ENCODE data around the gene SPINK7.
A peak's percentile ranks its signal among the peaks of the same experiment; 100 is the strongest.
"Not testable (repeated sequence)": the region's sequence is repeated elsewhere in the genome, so short reads cannot be mapped to it uniquely, and the experiment has no call there.

Gene SPINK7

GRCh38 chr5:148311484-148311883, 739 bp upstream of the SPINK7 start:
- no peak overlapping the region for H3K9ac ChIP-seq (ENCODE audit: low read length in 2 of 2)
- H3K27me3 ChIP-seq (ENCODE audit: control insufficient read depth in 1 of 2, insufficient read depth in 2 of 2, low read length in 2 of 2): no peaks in the 10 kb centered on the region
- no peaks in the 10 kb centered on the region for H3K36me3 ChIP-seq (ENCODE audit: control insufficient read depth in 2 of 2, insufficient read depth in 2 of 2, low read length in 2 of 2)
- H3K27ac ChIP-seq (ENCODE audit: low read length): no peak overlapping the region
- no peak overlapping the region for H3K4me3 ChIP-seq (ENCODE audit: low read length in 2 of 2)
- no peaks in the 10 kb centered on the region for H3K9me3 ChIP-seq (ENCODE audit: control insufficient read depth in 2 of 2, low read length in 2 of 2)
- no peaks in the 10 kb centered on the region for H3K4me1 ChIP-seq (ENCODE audit: control insufficient read depth, insufficient read depth, low read length)

- Histone ChIP-seq H3K9me3 (ENCODE audit: control insufficient read depth in 2 of 2, low read length in 2 of 2) (no peaks in the 10 kb centered on the region), H3K36me3 (ENCODE audit: control insufficient read depth in 2 of 2, insufficient read depth in 2 of 2, low read length in 2 of 2) (no peaks in the 10 kb centered on the region), H3K27ac (ENCODE audit: low read length) (no peak overlapping the region), H3K27me3 (ENCODE audit: control insufficient read depth in 1 of 2, insufficient read depth in 2 of 2, low read length in 2 of 2) (no peaks in the 10 kb centered on the region), H3K4me1 (ENCODE audit: control insufficient read depth, insufficient read depth, low read length) (no peaks in the 10 kb centered on the region), H3K4me3 (ENCODE audit: low read length in 2 of 2) (no peak overlapping the region), H3K9ac (ENCODE audit: low read length in 2 of 2) (no peak overlapping the region)
Observed at GRCh38 chr5:148314187-148314586, 2.0 kb downstream of the SPINK7 start.

- no peak overlapping the region for H3K27ac ChIP-seq (ENCODE audit: low read length)
- H3K4me3 ChIP-seq (ENCODE audit: low read length in 2 of 2): no peak overlapping the region
- H3K27me3 ChIP-seq (ENCODE audit: control insufficient read depth in 1 of 2, insufficient read depth in 2 of 2, low read length in 2 of 2): no peaks in the 10 kb centered on the region
- H3K9ac ChIP-seq (ENCODE audit: low read length in 2 of 2): no peak overlapping the region
- H3K36me3 ChIP-seq (ENCODE audit: control insufficient read depth in 2 of 2, insufficient read depth in 2 of 2, low read length in 2 of 2): no peaks in the 10 kb centered on the region
- no peaks in the 10 kb centered on the region for H3K9me3 ChIP-seq (ENCODE audit: control insufficient read depth in 2 of 2, low read length in 2 of 2)
- H3K4me1 ChIP-seq (ENCODE audit: control insufficient read depth, insufficient read depth, low read length): no peaks in the 10 kb centered on the region
Observed at GRCh38 chr5:148314731-148315130, 2.5 kb downstream of the SPINK7 start.

- not testable (repeated sequence) for H3K4me1 ChIP-seq (ENCODE audit: control insufficient read depth, insufficient read depth, low read length); H3K9ac ChIP-seq (ENCODE audit: low read length in 2 of 2); H3K27ac ChIP-seq (ENCODE audit: low read length); H3K9me3 ChIP-seq (ENCODE audit: control insufficient read depth in 2 of 2, low read length in 2 of 2); H3K27me3 ChIP-seq (ENCODE audit: control insufficient read depth in 1 of 2, insufficient read depth in 2 of 2, low read length in 2 of 2); H3K36me3 ChIP-seq (ENCODE audit: control insufficient read depth in 2 of 2, insufficient read depth in 2 of 2, low read length in 2 of 2)
- peak overlapping the region in 1 of 2 donors; percentile 57 for H3K4me3 ChIP-seq (ENCODE audit: low read length in 2 of 2)
Observed at GRCh38 chr5:148320011-148320963, 8.1 kb downstream of the SPINK7 start.

- Histone ChIP-seq H3K4me1 (ENCODE audit: control insufficient read depth, insufficient read depth, low read length) (no peaks in the 10 kb centered on the region), H3K9ac (ENCODE audit: low read length in 2 of 2) (no peak overlapping the region), H3K27ac (ENCODE audit: low read length) (no peak overlapping the region), H3K27me3 (ENCODE audit: control insufficient read depth in 1 of 2, insufficient read depth in 2 of 2, low read length in 2 of 2) (no peaks in the 10 kb centered on the region), H3K4me3 (ENCODE audit: low read length in 2 of 2) (no peak overlapping the region), H3K36me3 (ENCODE audit: control insufficient read depth in 2 of 2, insufficient read depth in 2 of 2, low read length in 2 of 2) (no peaks in the 10 kb centered on the region), H3K9me3 (ENCODE audit: control insufficient read depth in 2 of 2, low read length in 2 of 2) (no peaks in the 10 kb centered on the region)
Observed at GRCh38 chr5:148333262-148333849, 21.1 kb downstream of the SPINK7 start.

GRCh38 chr5:148335259-148335658, 23.0 kb downstream of the SPINK7 start, which contains the start of gene SPINK9:
SPINK9 (plus strand) TSS chr5:148335559; CDS start chr5:148335614, 55 bp downstream.
- no peaks in the 10 kb centered on the region for H3K36me3 ChIP-seq (ENCODE audit: control insufficient read depth in 2 of 2, insufficient read depth in 2 of 2, low read length in 2 of 2)
- H3K27me3 ChIP-seq (ENCODE audit: control insufficient read depth in 1 of 2, insufficient read depth in 2 of 2, low read length in 2 of 2): no peaks in the 10 kb centered on the region
- no peak within 1 kb of the TSS for H3K27ac ChIP-seq (ENCODE audit: low read length)
- no peak within 1 kb of the TSS for H3K9ac ChIP-seq (ENCODE audit: low read length in 2 of 2)
- no peak within 1 kb of the TSS for H3K4me3 ChIP-seq (ENCODE audit: low read length in 2 of 2)
- H3K4me1 ChIP-seq (ENCODE audit: control insufficient read depth, insufficient read depth, low read length): no peaks in the 10 kb centered on the region
- H3K9me3 ChIP-seq (ENCODE audit: control insufficient read depth in 2 of 2, low read length in 2 of 2): no peaks in the 10 kb centered on the region

GRCh38 chr5:148336704-148337435, 24.6 kb downstream of the SPINK7 start:
- H3K4me1 ChIP-seq (ENCODE audit: control insufficient read depth, insufficient read depth, low read length): no peaks in the 10 kb centered on the region
- no peaks in the 10 kb centered on the region for H3K9me3 ChIP-seq (ENCODE audit: control insufficient read depth in 2 of 2, low read length in 2 of 2)
- H3K27me3 ChIP-seq (ENCODE audit: control insufficient read depth in 1 of 2, insufficient read depth in 2 of 2, low read length in 2 of 2): no peaks in the 10 kb centered on the region
- H3K4me3 ChIP-seq (ENCODE audit: low read length in 2 of 2): no peak overlapping the region
- no peak overlapping the region for H3K9ac ChIP-seq (ENCODE audit: low read length in 2 of 2)
- no peak overlapping the region for H3K27ac ChIP-seq (ENCODE audit: low read length)
- H3K36me3 ChIP-seq (ENCODE audit: control insufficient read depth in 2 of 2, insufficient read depth in 2 of 2, low read length in 2 of 2): no peaks in the 10 kb centered on the region

GRCh38 chr5:148342371-148343045, 30.3 kb downstream of the SPINK7 start:
- no peak overlapping the region for H3K9ac ChIP-seq (ENCODE audit: low read length in 2 of 2)
- H3K27ac ChIP-seq (ENCODE audit: low read length): no peak overlapping the region
- no peak overlapping the region for H3K4me3 ChIP-seq (ENCODE audit: low read length in 2 of 2)
- no peaks in the 10 kb centered on the region for H3K27me3 ChIP-seq (ENCODE audit: control insufficient read depth in 1 of 2, insufficient read depth in 2 of 2, low read length in 2 of 2)
- H3K36me3 ChIP-seq (ENCODE audit: control insufficient read depth in 2 of 2, insufficient read depth in 2 of 2, low read length in 2 of 2): no peaks in the 10 kb centered on the region
- H3K9me3 ChIP-seq (ENCODE audit: control insufficient read depth in 2 of 2, low read length in 2 of 2): no peaks in the 10 kb centered on the region
- no peaks in the 10 kb centered on the region for H3K4me1 ChIP-seq (ENCODE audit: control insufficient read depth, insufficient read depth, low read length)

GRCh38 chr5:148343046-148343407, 30.8 kb downstream of the SPINK7 start:
- H3K27me3 ChIP-seq (ENCODE audit: control insufficient read depth in 1 of 2, insufficient read depth in 2 of 2, low read length in 2 of 2): no peaks in the 10 kb centered on the region
- no peaks in the 10 kb centered on the region for H3K9me3 ChIP-seq (ENCODE audit: control insufficient read depth in 2 of 2, low read length in 2 of 2)
- H3K9ac ChIP-seq (ENCODE audit: low read length in 2 of 2): no peak overlapping the region
- H3K36me3 ChIP-seq (ENCODE audit: control insufficient read depth in 2 of 2, insufficient read depth in 2 of 2, low read length in 2 of 2): no peaks in the 10 kb centered on the region
- no peak overlapping the region for H3K4me3 ChIP-seq (ENCODE audit: low read length in 2 of 2)
- H3K27ac ChIP-seq (ENCODE audit: low read length): no peak overlapping the region
- H3K4me1 ChIP-seq (ENCODE audit: control insufficient read depth, insufficient read depth, low read length): no peaks in the 10 kb centered on the region
